Sigmoid colon (tissue), 3 donors: ENCODE data around the gene MINDY2.

ENCODE experiments used
- POLR2A ChIP-seq, 2 donors: fragments of 450-650 bp; IDR thresholded peaks; one replicate each; pipeline ENCODE4 v1.6.1; 2016; ENCODE audit warnings: antibody characterized with exemption in 2 of 2, mild to moderate bottlenecking in 2 of 2, moderate library complexity in 2 of 2
- TF ChIP-seq, protein P1 (sequence below), 4 experiments: fragments of 450-650 bp in 3 of 4; fragments of 200-600 bp in 1 of 4; IDR thresholded peaks; one replicate each; pipeline ENCODE4 v1.5.1; 2016 to 2019; ENCODE audit warnings: antibody characterized with exemption in 4 of 4, mild to moderate bottlenecking in 3 of 4, moderate library complexity in 2 of 4

DNA sequence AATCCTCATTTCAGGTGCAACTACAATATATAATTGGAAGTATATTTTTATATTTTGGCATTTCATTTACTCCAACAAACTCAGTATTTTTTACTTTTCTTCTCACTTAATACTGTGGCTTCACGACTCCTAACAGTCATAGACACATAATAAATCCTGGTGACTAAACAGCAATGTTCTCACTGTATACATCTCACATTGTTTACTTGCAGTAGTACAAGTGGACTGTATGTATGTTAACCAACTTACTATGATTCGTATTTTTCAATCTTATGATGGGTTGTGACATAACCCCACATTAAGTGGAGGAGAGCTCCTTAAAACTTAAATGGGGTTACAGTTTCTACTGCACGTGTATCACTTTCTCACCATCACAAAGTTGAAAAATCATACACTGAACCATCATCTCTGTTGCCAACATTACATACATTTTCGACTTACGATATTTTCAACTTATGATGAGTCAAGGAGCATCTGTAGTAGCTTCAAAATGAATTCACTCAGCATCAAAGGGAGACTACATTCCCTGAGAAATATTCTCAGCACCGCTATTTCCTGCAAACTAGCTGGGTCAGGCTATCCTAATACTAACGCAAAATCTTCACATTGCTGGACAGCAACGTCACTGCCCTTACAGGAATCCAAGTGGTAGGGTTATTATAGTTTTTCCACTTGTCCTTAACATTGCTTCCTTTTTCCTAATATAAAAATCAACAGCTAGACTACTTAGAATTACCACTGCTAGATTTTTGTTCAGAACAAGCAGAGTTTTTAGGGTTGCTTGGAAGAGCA lies 28.9 kb upstream of the MINDY2 start:
- TF ChIP-seq, protein P1, sequence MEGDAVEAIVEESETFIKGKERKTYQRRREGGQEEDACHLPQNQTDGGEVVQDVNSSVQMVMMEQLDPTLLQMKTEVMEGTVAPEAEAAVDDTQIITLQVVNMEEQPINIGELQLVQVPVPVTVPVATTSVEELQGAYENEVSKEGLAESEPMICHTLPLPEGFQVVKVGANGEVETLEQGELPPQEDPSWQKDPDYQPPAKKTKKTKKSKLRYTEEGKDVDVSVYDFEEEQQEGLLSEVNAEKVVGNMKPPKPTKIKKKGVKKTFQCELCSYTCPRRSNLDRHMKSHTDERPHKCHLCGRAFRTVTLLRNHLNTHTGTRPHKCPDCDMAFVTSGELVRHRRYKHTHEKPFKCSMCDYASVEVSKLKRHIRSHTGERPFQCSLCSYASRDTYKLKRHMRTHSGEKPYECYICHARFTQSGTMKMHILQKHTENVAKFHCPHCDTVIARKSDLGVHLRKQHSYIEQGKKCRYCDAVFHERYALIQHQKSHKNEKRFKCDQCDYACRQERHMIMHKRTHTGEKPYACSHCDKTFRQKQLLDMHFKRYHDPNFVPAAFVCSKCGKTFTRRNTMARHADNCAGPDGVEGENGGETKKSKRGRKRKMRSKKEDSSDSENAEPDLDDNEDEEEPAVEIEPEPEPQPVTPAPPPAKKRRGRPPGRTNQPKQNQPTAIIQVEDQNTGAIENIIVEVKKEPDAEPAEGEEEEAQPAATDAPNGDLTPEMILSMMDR (IDR thresholded peaks at IDR 0.05) = no peak
- no peak for TF ChIP-seq POLR2A (IDR thresholded peaks at IDR 0.05)
